A673 (cell line): ENCODE measurements around the gene GALNT11.
A peak's percentile ranks its signal among the peaks of the same experiment; 100 is the strongest.

Source experiments
- EZH2 ChIP-seq: fragments of 200-600 bp; sonication (generic); IDR thresholded peaks from 2 replicates; pipeline ENCODE4 v1.6.1; 2017; ENCODE audit warnings: borderline replicate concordance, low read depth, mild to moderate bottlenecking, mixed read lengths, antibody characterized with exemption, low read length; ENCODE audit not compliant: poor library complexity, severe bottlenecking
- TF ChIP-seq, protein P1 (sequence below): fragments of 300-800, 200-600 bp; sonication (generic); conservative IDR thresholded peaks from 2 replicates; pipeline ENCODE4 v1.5.1; 2017; ENCODE audit warnings: low read depth, mild to moderate bottlenecking, antibody characterized with exemption, low read length, moderate library complexity, mixed read lengths

DNA sequence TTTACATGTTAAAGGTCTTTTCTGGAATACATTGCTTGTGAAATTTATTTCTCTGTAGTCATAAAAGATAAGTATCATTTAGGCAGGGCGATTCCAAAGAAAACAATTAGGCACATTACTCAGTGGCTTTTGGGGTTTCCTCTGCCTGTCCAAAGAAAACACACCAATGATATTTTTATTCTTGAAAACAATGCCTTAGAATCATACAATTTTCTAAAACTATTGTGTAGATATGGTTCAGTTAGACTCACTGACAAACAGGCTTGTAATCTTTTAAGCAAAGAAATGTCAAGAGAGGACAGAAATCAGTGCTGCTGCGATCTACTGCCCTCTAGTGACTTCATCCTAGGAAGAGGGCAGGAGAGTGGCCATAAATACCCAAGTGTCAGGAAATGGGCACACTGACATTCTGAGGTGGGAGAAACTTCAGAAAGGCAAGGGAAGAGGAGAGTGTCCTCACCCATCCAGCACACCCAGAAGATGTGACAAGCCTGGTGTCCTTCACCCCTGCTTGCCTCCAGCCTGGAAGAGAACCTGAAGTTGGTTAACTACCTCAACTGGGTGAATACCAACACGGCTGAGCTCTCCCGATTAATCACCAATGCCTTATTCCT lies 120.5 kb downstream of the GALNT11 start:
- TF ChIP-seq, protein P1, sequence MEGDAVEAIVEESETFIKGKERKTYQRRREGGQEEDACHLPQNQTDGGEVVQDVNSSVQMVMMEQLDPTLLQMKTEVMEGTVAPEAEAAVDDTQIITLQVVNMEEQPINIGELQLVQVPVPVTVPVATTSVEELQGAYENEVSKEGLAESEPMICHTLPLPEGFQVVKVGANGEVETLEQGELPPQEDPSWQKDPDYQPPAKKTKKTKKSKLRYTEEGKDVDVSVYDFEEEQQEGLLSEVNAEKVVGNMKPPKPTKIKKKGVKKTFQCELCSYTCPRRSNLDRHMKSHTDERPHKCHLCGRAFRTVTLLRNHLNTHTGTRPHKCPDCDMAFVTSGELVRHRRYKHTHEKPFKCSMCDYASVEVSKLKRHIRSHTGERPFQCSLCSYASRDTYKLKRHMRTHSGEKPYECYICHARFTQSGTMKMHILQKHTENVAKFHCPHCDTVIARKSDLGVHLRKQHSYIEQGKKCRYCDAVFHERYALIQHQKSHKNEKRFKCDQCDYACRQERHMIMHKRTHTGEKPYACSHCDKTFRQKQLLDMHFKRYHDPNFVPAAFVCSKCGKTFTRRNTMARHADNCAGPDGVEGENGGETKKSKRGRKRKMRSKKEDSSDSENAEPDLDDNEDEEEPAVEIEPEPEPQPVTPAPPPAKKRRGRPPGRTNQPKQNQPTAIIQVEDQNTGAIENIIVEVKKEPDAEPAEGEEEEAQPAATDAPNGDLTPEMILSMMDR: peak; percentile 79
- no peak for TF ChIP-seq EZH2
